ENCODE results near the gene AOPEP. TPM values are rescaled to one million over a fixed set of nuclear protein-coding genes. Genes with fewer than 3 reads are reported as not detected.

Gene AOPEP
- total RNA-seq, 1 experiment from 2014 or later: 15.0 TPM

- no peak for DNase-seq
- Histone ChIP-seq H3K27ac (ENCODE audit: insufficient read length, low read depth, low read length) (no peak overlapping the region), H3K9me3 (ENCODE audit: control insufficient read depth, low read depth, low read length) (no peaks in the 10 kb centered on the region), H3K56ac (ENCODE audit: insufficient read length, low read depth, low read length) (no peak overlapping the region), H3K23me2 (ENCODE audit: insufficient read length, low read depth, low read length, poor library complexity, severe bottlenecking) (no peaks in the 10 kb centered on the region), H3K4me2 (ENCODE audit: insufficient read depth, insufficient read length, low read length) (no peak overlapping the region), H2AK5ac (ENCODE audit: insufficient read length, low read length) (no peak overlapping the region), H2BK20ac (ENCODE audit: low read depth, low read length, poor library complexity, severe bottlenecking) (no peak overlapping the region), H3K14ac (ENCODE audit: insufficient read depth, low read length) (no peak overlapping the region), H3K9ac (ENCODE audit: extremely low read depth, insufficient read length, low read length) (no peak overlapping the region), H3K4ac (ENCODE audit: low read depth, low read length) (no peak overlapping the region), H3K4me1 (ENCODE audit: insufficient read depth, low read length) (no peaks in the 10 kb centered on the region), H2BK15ac (ENCODE audit: low read depth, low read length) (no peak overlapping the region), H2BK12ac (ENCODE audit: insufficient read length, low read depth, low read length) (no peak overlapping the region), H4K5ac (ENCODE audit: insufficient read length, low read depth, low read length) (no peak overlapping the region), H2BK120ac (ENCODE audit: low read depth, low read length, poor library complexity, severe bottlenecking) (no peak overlapping the region), H3K18ac (ENCODE audit: insufficient read length, low read depth, low read length) (no peak overlapping the region), H2BK5ac (ENCODE audit: insufficient read length, low read length) (no peak overlapping the region), H4K20me1 (ENCODE audit: control insufficient read depth, insufficient read depth, insufficient read length) (no peaks in the 10 kb centered on the region), H3K79me1 (ENCODE audit: insufficient read depth, low read depth, low read length, poor library complexity, severe bottlenecking) (no peaks in the 10 kb centered on the region), H2AFZ (ENCODE audit: low read length) (no peak overlapping the region), H3K23ac (ENCODE audit: insufficient read length, low read depth, low read length) (no peak overlapping the region), H3K27me3 (ENCODE audit: insufficient read depth, low read length) (no peaks in the 10 kb centered on the region), H4K8ac (replicated peaks; ENCODE audit: insufficient read length, low read depth, low read length) (no peak overlapping the region), H4K91ac (ENCODE audit: insufficient read length, low read depth, low read length) (no peak overlapping the region), H3K79me2 (ENCODE audit: insufficient read depth, low read length) (no peaks in the 10 kb centered on the region), H3T11ph (ENCODE audit: low read length) (no peak overlapping the region)
- Mint-ChIP-seq H3K9me3 (no peaks in the 10 kb centered on the region), H3K4me1 (peaks cover 0 to 2% of the 10 kb centered on the region in 2 experiments; a peak in 1 of 4 replicates), H3K27me3 (ENCODE audit: low read depth) (no peaks in the 10 kb centered on the region), H3K27ac (no peak overlapping the region), H3K4me3 (no peak overlapping the region), H3K36me3 (ENCODE audit: insufficient read depth in 1 of 3, low read depth in 3 of 3) (0 out of 7 replicates have a peak, but pooled peaks cover 0 to 2% (median 0%) of the 10 kb centered on the region in 3 experiments)
- no peak for TF ChIP-seq CTCF (conservative IDR thresholded peaks at IDR 0.05)
- no CpG with 5 or more reads among the region's 3 CpGs for WGBS (ENCODE audit: extremely low coverage, insufficient read length, low lambda C conversion rate)
These were observed 286.4 kb downstream of the AOPEP start for GRCh38 chr9:95012902-95013301.
